ENCODE measurements around the gene LRRC28. TPM values are rescaled to one million over a fixed set of nuclear protein-coding genes. Genes with fewer than 3 reads are reported as not detected.

The LRRC28 gene
- polyA plus RNA-seq, 3 donors, result 9.8 to 14.7 (median 14.2) TPM

DNA sequence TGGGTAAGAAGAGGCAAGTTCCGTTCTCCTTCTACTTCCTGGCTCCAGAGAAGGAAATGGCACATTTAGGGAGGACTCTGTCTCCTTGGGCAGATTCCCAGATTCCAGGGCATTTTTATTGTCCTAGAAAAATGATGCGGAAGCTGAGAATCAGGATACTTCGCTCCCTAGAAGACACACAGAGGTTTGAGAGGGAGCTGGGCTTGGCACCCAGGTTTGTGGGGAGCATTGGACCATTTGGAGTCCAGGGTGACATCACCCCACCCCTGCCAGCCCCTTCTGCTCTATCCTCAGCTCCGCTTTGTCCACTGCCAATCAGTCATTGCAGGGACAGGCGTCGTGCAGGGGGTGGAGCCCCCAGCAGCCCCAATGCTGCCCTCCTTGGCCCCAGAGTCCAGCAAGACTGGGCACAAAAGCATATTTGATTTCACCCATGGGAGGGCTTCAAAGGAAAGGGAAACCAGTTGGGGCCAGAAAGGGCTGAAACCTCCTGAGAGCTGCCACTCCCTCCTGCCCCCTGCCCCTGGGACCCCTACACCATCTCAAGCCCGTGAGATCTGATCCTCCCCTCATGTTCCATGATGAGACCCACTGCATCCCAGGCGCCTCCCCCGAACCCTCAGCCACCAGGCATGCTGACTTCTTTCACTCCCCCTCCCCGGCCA, 184.7 kb downstream of the LRRC28 start:
- 61 to 80% (median 76%) methylated on average over 10 of the region's 10 CpGs for WGBS, 3 donors

DNA sequence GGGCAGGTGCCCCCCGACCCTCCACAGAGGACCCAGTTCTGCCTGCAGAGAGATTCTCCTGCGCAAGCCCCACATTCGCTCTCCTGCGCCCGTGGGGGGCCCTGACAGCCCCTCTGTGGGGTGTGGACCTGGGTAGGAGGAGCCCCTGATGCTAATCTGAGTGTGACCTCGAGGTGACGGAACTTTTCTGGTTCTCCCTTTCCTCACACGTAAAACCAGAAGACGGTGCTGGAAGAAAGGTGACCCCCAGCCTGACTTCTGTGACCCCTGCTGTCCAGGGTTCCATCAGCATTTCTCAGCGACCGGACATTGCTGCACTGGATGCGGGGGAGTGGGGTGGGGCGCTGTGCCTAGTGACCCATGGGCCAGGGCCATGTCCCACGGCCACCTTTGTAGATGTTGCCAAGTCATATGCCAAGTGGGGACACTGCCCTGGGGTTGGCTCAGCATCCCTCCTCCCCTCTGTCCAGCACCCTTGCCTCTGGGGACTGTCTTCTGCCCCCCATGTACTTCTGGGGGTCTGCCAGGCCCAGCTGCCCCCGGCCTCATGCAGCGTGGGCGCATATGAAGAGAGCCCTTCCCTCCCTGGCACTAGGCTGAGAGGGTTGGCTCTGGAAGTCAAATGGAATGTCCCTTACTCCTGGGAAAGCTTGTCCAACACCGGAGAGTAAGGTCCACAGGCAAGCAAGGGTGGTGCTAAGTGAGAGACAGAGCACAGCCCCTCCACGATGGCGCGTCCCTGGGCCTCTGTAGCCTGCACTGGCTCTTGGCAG, 185.4 kb downstream of the LRRC28 start:
- WGBS, 3 donors, result 83 to 94% (median 88%) methylated on average over 20 to 21 of the region's 21 CpGs
- no peak overlapping the region for H3K27ac ChIP-seq (ENCODE audit: low read depth, low read length)

More for the DNA sequence above, 184.7 kb downstream of the LRRC28 start:
- H3K27ac ChIP-seq (ENCODE audit: low read depth, low read length), result no peak overlapping the region

DNA sequence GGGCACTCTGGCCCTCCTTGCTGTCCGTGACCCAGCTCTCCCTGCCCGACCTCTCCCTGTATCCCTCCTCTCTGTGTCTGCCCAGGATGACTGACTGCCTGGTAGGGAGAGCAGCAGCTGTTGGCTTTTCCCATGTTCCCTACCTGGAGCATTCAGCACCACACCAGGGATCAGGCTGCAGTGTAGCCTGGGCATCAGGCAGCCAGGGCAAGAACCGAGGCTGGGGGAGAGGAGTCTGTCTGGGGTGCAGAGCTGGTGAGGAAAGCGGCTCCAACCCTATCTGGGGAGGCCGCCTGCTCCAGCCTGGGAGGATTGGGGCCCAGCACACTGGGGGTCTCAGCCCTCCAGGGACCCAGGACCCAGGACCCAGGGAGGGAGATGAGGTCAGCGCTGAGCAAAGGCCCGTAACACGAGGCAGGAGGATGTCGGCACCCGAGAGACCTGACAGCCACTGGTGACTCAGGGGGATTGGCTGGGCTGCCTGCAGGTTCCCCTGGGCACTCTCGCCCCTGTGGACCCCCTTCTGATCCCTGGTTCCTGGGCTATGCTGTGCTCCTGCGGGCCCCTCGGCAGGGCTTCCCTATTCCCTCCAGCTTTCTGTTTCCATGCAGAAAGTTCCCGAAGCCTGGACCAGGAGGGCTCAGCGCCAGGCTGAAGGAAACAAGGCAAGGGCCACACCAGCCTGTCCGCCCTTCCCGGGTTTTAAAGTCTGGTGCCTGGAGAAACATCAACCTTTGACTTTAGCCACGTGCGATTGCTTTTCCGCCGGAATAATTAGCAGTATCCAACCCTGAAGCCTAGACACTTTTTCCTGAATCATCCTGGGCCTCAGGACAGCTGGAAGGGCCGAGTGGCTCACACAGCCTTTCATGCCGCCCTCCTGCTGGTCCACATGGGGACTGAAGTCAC, 186.3 kb downstream of the LRRC28 start:
- 64 to 78% (median 72%) methylated on average over 23 of the region's 23 CpGs for WGBS, 3 donors
- H3K27ac ChIP-seq (ENCODE audit: low read depth, low read length), result no peak overlapping the region

DNA sequence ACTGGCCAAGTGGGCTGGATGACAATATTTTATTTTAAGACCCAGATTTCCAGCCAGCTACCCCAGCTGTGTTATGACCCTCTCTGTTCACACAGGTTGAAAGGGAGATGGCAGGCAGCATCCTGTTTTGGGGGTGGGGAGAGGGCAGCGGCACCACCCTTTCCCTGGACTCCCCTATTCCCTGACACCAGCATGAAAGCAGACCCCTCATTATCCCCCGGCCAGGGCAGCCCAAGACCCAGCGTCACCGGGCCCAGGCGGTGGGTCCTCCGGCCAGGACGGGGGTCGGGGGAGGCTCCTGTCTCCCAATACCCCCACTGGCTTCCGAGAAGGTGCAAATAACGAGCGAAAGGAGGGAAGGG, 186.9 kb downstream of the LRRC28 start:
- H3K27ac ChIP-seq (ENCODE audit: low read depth, low read length), result no peak overlapping the region
- 85 to 89% (median 87%) methylated on average over 10 to 11 of the region's 11 CpGs for WGBS, 3 donors

DNA sequence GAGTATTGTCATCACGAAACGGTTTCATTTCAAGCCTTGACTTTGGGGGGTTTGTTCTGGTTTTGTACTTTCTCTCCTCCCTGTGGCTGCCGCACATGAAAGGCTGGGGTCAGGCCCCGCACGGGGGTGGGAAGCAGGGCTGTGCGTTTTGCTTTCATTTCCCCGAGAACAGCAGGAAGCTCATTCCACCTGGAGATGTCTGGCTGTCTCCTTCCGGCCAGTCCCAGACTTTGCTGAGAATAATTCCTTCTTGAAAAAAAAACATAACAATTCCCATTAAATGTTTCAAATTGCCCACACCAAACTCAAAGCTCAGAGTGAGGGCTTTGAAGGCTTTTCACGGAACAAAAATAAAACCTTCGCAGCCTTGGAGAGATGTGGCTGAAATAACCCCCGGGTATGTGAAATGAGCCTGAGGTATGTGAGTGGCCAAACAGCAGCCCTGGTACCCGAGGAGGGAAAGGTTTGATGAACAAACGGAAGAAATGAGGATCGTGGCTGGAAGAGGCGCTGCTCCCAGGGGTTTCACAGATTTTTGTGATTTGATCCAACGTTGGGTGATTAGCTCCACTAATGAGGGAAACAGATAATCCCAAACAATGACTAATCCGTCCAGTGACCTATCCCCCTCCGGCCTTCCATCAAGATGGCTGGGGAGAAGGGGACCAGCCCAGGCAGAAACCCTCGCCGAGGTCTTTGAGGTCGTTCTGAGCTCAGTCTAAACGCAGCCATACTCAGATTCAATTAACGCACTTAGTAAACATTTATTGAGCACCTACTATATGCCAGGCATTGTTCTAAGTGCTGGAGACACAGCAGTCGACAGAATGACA, 187.6 kb downstream of the LRRC28 start:
- WGBS, 3 donors, result 73 to 79% (median 74%) methylated on average over 24 of the region's 24 CpGs
- no peak overlapping the region for H3K27ac ChIP-seq (ENCODE audit: low read depth, low read length)

DNA sequence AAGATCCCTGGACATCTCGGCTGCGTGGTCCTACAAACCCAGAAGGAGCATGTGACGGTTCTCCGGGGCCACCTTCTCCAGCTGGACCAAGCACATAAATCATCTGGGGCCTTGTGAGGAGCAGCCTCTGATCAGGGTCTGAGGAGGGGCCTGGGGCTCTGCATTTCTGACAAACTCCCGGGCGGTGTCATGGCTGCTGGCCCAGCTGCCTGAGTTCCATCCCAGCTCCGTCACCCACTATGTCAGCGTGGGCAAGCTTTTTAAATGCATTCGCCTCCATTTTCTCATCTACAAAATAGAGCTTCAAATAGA, 188.2 kb downstream of the LRRC28 start:
- no peak overlapping the region for H3K27ac ChIP-seq (ENCODE audit: low read depth, low read length)
- WGBS, 3 donors, result 94 to 97% (median 96%) methylated on average over 9 of the region's 9 CpGs

DNA sequence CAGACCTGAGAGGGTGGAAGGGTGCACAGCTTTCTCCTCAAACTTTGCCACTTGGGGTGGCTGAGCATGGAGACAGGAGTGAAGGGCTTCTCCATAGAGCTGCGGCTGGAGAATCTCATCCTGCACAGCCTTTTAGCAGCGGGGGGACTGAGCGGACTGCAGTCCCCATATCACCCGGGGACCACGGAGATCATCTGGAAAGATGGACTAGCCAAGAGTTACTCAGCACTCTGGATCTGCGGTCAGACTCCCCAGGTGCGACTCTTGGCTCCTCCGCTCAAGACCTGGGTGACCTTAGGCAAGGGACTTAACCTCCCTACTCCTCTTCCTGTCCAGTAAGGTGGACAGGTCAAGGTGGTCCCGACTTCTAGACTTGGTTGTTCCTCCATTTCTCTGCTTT, 188.7 kb downstream of the LRRC28 start:
- H3K27ac ChIP-seq (ENCODE audit: low read depth, low read length), result no peak overlapping the region
- 85 to 89% (median 85%) methylated on average over 9 of the region's 9 CpGs for WGBS, 3 donors

Other genes with a start within 250 kb of the LRRC28 start
- gene PGPEP1L, start 243.7 kb upstream of the LRRC28 start, polyA plus RNA-seq, result under 1 TPM in 1 of 3 donors, not detected in 2; 0.12 TPM
- 10 to 100 TPM in 2 of 3 donors, 1 to 10 TPM in 1; 3.4 to 15.4 (median 11.2) TPM for gene SYNM, start 146.4 kb upstream of the LRRC28 start, polyA plus RNA-seq
- 1 to 10 TPM; 6.2 to 9.7 (median 8.8) TPM for gene TTC23, start 1.9 kb upstream of the LRRC28 start, polyA plus RNA-seq